OCI-LY1 (cell line): ENCODE results near the gene RAB24.

ENCODE experiments used
- H2AFZ ChIP-seq: fragments of 200-600 bp; sonication (generic), shearing (Covaris generic); 2 replicates; pipeline ENCODE4 v1.6.0; 2014; ENCODE audit warnings: antibody characterized with exemption, mild to moderate bottlenecking, low read length
- H3F3A ChIP-seq: fragments of 200-600 bp; sonication (generic), shearing (Covaris generic); 2 replicates; pipeline ENCODE4 v1.6.0; 2014; ENCODE audit warnings: mild to moderate bottlenecking, antibody characterized with exemption, low read length, moderate library complexity; ENCODE audit not compliant: insufficient read depth
- H3K27ac ChIP-seq: fragments of 200-600 bp; sonication (generic); 2 replicates; pipeline ENCODE4 v1.5.1; 2014; ENCODE audit warnings: low read length, mixed run types, mild to moderate bottlenecking, low read depth; ENCODE audit not compliant: poor library complexity, severe bottlenecking
- H3K27me3 ChIP-seq: fragments of 200-600 bp; sonication (generic); 2 replicates; pipeline ENCODE4 v1.6.0; 2014; ENCODE audit warnings: antibody characterized with exemption, mild to moderate bottlenecking, low read length, moderate library complexity; ENCODE audit not compliant: insufficient read depth
- H3K36me3 ChIP-seq: fragments of 200-600 bp; sonication (generic); 2 replicates; pipeline ENCODE4 v1.6.1; 2014; ENCODE audit warnings: mild to moderate bottlenecking, antibody characterized with exemption, low read length, moderate library complexity, mixed read lengths; ENCODE audit not compliant: insufficient read depth
- H3K4me1 ChIP-seq: fragments of 200-600 bp; sonication (generic); 2 replicates; pipeline ENCODE4 v1.5.1; 2014; ENCODE audit warnings: mild to moderate bottlenecking, low read length, moderate library complexity; ENCODE audit not compliant: insufficient read depth, severe bottlenecking
- H3K4me2 ChIP-seq: fragments of 200-600 bp; sonication (generic), shearing (Covaris generic); 2 replicates; pipeline ENCODE4 v1.6.1; 2014; ENCODE audit warnings: low read length
- H3K4me3 ChIP-seq: fragments of 200-600 bp; sonication (generic); 2 replicates; pipeline ENCODE4 v1.5.1; 2014; ENCODE audit warnings: low read length, low read depth, mild to moderate bottlenecking, mixed read lengths; ENCODE audit not compliant: poor library complexity, severe bottlenecking
- H3K79me2 ChIP-seq: fragments of 200-600 bp; shearing (Covaris generic); 2 replicates; pipeline ENCODE4 v1.6.1; 2016; ENCODE audit warnings: mixed run types, low read length, mixed read lengths; ENCODE audit not compliant: insufficient read depth
- H3K9ac ChIP-seq: fragments of 200-600 bp; sonication (generic), shearing (Covaris generic); 2 replicates; pipeline ENCODE4 v1.6.1; 2014; ENCODE audit warnings: mild to moderate bottlenecking, low read length, mixed read lengths
- H3K9me2 ChIP-seq: fragments of 200-600 bp; sonication (generic), shearing (Covaris generic); 2 replicates; pipeline ENCODE4 v1.6.1; 2014; ENCODE audit warnings: low read depth, mild to moderate bottlenecking, low read length, mixed read lengths
- H3K9me3 ChIP-seq: fragments of 200-600 bp; shearing (Covaris generic); 2 replicates; pipeline ENCODE4 v1.6.1; 2014; ENCODE audit warnings: low read length, mixed read lengths
- H4K20me1 ChIP-seq: fragments of 200-600 bp; sonication (generic), shearing (Covaris generic); 2 replicates; pipeline ENCODE4 v1.6.0; 2016; ENCODE audit warnings: mild to moderate bottlenecking, low read length; ENCODE audit not compliant: insufficient read depth
- CTCF ChIP-seq: fragments of 200-600 bp; sonication (generic), shearing (Covaris generic); IDR thresholded peaks from 2 replicates; pipeline ENCODE4 v1.5.1; 2017; ENCODE audit warnings: mild to moderate bottlenecking, antibody characterized with exemption, low read length, moderate library complexity, mixed read lengths
- EZH2 ChIP-seq: fragments of 200-600 bp; sonication (generic), shearing (Covaris generic); IDR thresholded peaks from 2 replicates; pipeline ENCODE4 v1.8.0; 2017; ENCODE audit warnings: borderline replicate concordance, mixed run types, mild to moderate bottlenecking, antibody characterized with exemption, low read length, moderate library complexity, mixed read lengths

RAB24 gene

GRCh38 chr5:177327539-177328522 is 24.3 kb upstream of the RAB24 start:
- Histone ChIP-seq H3K27ac (no peak overlapping the region), H3K9me2 (no peaks in the 10 kb centered on the region), H3K9ac (no peak overlapping the region), H3F3A (no peaks in the 10 kb centered on the region), H3K4me1 (no peaks in the 10 kb centered on the region), H3K27me3 (no peaks in the 10 kb centered on the region), H3K79me2 (no peaks in the 10 kb centered on the region), H3K36me3 (peaks cover 27% of the 10 kb centered on the region), H3K4me2 (no peak overlapping the region), H2AFZ (no peak overlapping the region), H4K20me1 (no peaks in the 10 kb centered on the region), H3K4me3 (no peak overlapping the region), H3K9me3 (no peaks in the 10 kb centered on the region)
- TF ChIP-seq CTCF (no peak), EZH2 (no peak)

- Histone ChIP-seq H2AFZ (no peak overlapping the region), H3K4me3 (no peak overlapping the region), H3K36me3 (peaks cover 11% of the 10 kb centered on the region), H3K27me3 (no peaks in the 10 kb centered on the region), H3F3A (no peaks in the 10 kb centered on the region), H3K79me2 (no peaks in the 10 kb centered on the region), H3K4me1 (no peaks in the 10 kb centered on the region), H3K9me3 (no peaks in the 10 kb centered on the region), H3K9ac (no peak overlapping the region), H3K27ac (no peak overlapping the region), H3K9me2 (no peaks in the 10 kb centered on the region), H3K4me2 (no peak overlapping the region), H4K20me1 (no peaks in the 10 kb centered on the region)
- TF ChIP-seq EZH2 (no peak), CTCF (no peak)
Observed at GRCh38 chr5:177325868-177326381, 22.4 kb upstream of the RAB24 start.

- Histone ChIP-seq H3K9me2 (no peaks in the 10 kb centered on the region), H3K36me3 (peaks cover 10% of the 10 kb centered on the region), H3F3A (no peaks in the 10 kb centered on the region), H2AFZ (no peak overlapping the region), H3K4me3 (no peak overlapping the region), H3K4me2 (no peak overlapping the region), H3K9me3 (peaks cover 10% of the 10 kb centered on the region), H3K27ac (no peak overlapping the region), H3K4me1 (no peaks in the 10 kb centered on the region), H4K20me1 (no peaks in the 10 kb centered on the region), H3K79me2 (no peaks in the 10 kb centered on the region), H3K9ac (no peak overlapping the region), H3K27me3 (no peaks in the 10 kb centered on the region)
- TF ChIP-seq EZH2: no peak
- no peak for TF ChIP-seq CTCF
Observed at GRCh38 chr5:177320879-177321278, 17.4 kb upstream of the RAB24 start.
